NCI-H128 (cell line): ENCODE measurements around the gene DDX24.
A peak's percentile ranks its signal among the peaks of the same experiment; 100 is the strongest.

ENCODE experiments used
- DNase-seq: peaks from one replicate; lab custom pipeline; 2025; ENCODE audit not compliant: unreplicated experiment; lab: John Stamatoyannopoulos, UW

The DDX24 gene

GRCh38 chr14:94049625-94050023 lies 31.4 kb downstream of the DDX24 start:
- DNase-seq = no peak

GRCh38 chr14:94048691-94049624 lies 32.0 kb downstream of the DDX24 start:
- peak; percentile 89 for DNase-seq

GRCh38 chr14:94047581-94047980 lies 33.4 kb downstream of the DDX24 start:
- no peak for DNase-seq

GRCh38 chr14:94046696-94047250 lies 34.2 kb downstream of the DDX24 start:
- no peak for DNase-seq

GRCh38 chr14:94045563-94046345 lies 35.2 kb downstream of the DDX24 start:
- DNase-seq = no peak

GRCh38 chr14:94045101-94045500 lies 35.9 kb downstream of the DDX24 start:
- DNase-seq = no peak

GRCh38 chr14:94044476-94045091 lies 36.4 kb downstream of the DDX24 start:
- DNase-seq = no peak

GRCh38 chr14:94043756-94044475 lies 37.1 kb downstream of the DDX24 start:
- DNase-seq = no peak

- no peak for DNase-seq
These were observed 37.8 kb downstream of the DDX24 start for GRCh38 chr14:94043111-94043755.

- DNase-seq = no peak
These were observed 38.4 kb downstream of the DDX24 start for GRCh38 chr14:94042433-94043091.

GRCh38 chr14:94041551-94042346 lies 39.3 kb downstream of the DDX24 start:
- DNase-seq = no peak

GRCh38 chr14:94040796-94041195 lies 40.2 kb downstream of the DDX24 start:
- DNase-seq = no peak

- DNase-seq = no peak
These were observed 40.8 kb downstream of the DDX24 start for GRCh38 chr14:94040247-94040646.

GRCh38 chr14:94038921-94039629 lies 41.9 kb downstream of the DDX24 start:
- no peak for DNase-seq

- no peak for DNase-seq
These were observed 42.5 kb downstream of the DDX24 start for GRCh38 chr14:94038510-94038909.

- no peak for DNase-seq
These were observed 43.0 kb downstream of the DDX24 start for GRCh38 chr14:94037954-94038353.

GRCh38 chr14:94036313-94037167 lies 44.5 kb downstream of the DDX24 start:
- DNase-seq = no peak
